GM23248 (cell line): Measurements from ENCODE around the gene SMCO1.

Experiments used
- EZH2 ChIP-seq: fragments of 200-600 bp; sonication (generic); IDR thresholded peaks from 2 replicates; pipeline ENCODE4 v1.6.1; 2018; ENCODE audit warnings: antibody characterized with exemption, mild to moderate bottlenecking; ENCODE audit not compliant: insufficient read depth, poor library complexity, severe bottlenecking
- EZH2phosphoT487 ChIP-seq: fragments of 200-600 bp; sonication (generic); IDR thresholded peaks from 2 replicates; pipeline ENCODE4 v1.6.1; 2018; ENCODE audit warnings: antibody characterized with exemption, moderate library complexity, mild to moderate bottlenecking, low read depth; ENCODE audit not compliant: insufficient read depth

- TF ChIP-seq EZH2 (no peak), EZH2phosphoT487 (no peak)
Measured at GRCh38 chr3:196554205-196554604, 39.1 kb upstream of the SMCO1 start.
